C4-2B (cell line): ENCODE results near the gene NUP210.

Experiments
- H3K27ac ChIP-seq: fragments of 450-650 bp; 2 replicates; pipeline ENCODE4 v1.5.1; 2017
- ZFX ChIP-seq: fragments of 450-650 bp; IDR thresholded peaks from 2 replicates; pipeline ENCODE4 v1.6.1; 2017
- TF ChIP-seq, protein P1 (sequence below): fragments of 450-650 bp; conservative IDR thresholded peaks from 2 replicates; pipeline ENCODE4 v1.5.1; 2017; ENCODE audit warnings: mild to moderate bottlenecking

Gene NUP210

DNA sequence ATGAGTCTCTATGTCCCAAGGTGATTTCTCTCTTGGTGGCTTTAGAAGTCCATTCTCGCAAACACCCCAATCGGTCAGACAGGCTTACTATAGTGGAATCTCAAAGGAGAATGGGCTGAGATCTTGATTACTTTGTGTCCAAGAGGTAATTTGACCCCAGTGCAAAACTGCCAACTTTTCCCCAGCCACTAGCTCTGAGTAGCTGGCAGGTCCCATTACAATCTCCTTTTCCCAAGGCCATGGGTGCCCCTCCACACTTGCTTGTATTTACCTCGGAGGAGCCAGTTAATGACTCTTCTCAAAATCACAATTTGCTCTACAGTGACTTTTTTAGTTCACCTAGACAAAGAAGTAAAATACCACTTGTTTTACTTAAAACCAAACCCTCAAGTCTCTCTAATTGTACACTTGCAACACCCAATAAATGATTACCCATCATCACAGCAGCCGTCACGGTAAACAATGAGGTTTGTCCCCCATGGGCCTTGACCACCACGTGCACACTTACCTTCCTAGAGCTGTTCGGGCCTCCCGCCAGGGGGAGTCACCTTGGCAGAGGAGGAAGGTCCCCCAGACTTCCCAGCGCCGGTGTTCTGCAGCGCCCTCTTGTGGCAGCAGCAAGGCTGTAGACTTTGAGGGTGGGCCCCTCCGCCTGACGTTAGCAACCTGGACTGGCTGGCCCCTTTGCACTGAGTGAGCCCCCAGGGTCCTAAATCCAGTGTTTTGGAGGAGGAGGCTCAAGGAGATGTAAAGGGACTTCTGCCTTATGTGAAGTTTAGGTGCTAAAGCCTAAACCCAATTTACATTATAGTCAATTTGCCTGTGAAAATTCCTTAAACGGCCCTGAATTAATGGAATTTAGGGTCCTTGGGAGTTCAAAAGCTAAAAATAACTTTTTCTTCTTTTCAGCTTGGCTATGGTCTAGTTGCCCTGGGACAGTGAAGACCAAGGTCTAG is 41.3 kb upstream of the NUP210 start:
- no peak overlapping the region for H3K27ac ChIP-seq
- TF ChIP-seq ZFX = no peak
- TF ChIP-seq, protein P1, sequence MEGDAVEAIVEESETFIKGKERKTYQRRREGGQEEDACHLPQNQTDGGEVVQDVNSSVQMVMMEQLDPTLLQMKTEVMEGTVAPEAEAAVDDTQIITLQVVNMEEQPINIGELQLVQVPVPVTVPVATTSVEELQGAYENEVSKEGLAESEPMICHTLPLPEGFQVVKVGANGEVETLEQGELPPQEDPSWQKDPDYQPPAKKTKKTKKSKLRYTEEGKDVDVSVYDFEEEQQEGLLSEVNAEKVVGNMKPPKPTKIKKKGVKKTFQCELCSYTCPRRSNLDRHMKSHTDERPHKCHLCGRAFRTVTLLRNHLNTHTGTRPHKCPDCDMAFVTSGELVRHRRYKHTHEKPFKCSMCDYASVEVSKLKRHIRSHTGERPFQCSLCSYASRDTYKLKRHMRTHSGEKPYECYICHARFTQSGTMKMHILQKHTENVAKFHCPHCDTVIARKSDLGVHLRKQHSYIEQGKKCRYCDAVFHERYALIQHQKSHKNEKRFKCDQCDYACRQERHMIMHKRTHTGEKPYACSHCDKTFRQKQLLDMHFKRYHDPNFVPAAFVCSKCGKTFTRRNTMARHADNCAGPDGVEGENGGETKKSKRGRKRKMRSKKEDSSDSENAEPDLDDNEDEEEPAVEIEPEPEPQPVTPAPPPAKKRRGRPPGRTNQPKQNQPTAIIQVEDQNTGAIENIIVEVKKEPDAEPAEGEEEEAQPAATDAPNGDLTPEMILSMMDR = peak; percentile 82

DNA sequence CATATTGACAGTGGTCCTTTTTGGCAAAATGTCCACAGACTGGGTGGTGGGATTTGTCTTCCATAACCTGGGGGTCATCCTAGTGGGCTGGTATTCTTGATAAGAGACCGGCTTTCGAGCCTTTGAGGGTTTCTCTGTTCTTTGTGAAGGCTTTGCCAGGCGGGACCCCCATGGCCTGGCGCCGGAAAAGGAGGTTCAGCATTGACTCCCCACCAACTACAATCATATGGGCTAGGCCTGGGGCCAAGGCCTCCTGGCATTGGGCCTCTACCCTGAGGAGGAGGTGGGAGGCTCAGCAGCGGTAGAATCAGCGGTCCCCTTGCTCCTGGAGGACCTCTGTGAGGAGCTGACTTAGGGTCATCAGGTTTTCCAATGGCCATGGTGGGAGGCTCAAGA is 40.2 kb upstream of the NUP210 start:
- no peak overlapping the region for H3K27ac ChIP-seq
- TF ChIP-seq ZFX = no peak
- TF ChIP-seq, protein P1 = no peak

DNA sequence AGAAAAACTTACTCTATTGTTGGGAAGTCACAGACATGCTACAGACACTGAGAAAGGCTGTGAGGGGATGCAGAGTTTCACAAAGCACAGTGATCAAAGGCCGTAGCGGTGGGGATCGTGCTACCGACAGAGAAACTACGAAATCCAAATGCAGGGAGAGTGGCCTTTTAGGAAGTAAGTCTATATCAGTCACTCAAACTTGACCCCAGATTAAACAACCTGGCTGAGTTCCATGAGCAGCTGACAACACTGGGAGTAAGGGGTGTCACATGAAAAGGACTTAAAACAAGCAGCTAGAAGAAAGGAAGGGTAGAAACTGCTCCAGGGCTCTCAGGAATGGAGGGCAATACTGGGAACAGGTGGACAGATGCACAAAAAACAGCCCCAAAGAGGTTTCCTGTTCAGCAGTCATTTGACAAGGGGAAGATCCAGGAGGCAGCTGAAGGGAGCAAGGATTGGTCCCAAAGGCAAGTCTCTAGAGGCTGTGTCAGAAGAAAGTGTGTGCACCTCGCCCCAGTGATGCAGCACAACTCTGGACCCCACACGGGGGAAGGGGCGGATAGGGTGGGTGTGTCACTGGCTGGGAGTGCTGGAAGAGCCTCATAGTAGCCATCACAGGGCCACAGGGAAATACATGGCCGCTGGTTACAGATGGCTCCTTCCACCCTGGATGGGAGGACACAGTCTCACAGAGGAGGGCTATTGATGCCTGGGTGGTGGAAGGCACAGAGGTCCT is 39.7 kb upstream of the NUP210 start:
- no peak overlapping the region for H3K27ac ChIP-seq
- TF ChIP-seq, protein P1 = no peak
- no peak for TF ChIP-seq ZFX

DNA sequence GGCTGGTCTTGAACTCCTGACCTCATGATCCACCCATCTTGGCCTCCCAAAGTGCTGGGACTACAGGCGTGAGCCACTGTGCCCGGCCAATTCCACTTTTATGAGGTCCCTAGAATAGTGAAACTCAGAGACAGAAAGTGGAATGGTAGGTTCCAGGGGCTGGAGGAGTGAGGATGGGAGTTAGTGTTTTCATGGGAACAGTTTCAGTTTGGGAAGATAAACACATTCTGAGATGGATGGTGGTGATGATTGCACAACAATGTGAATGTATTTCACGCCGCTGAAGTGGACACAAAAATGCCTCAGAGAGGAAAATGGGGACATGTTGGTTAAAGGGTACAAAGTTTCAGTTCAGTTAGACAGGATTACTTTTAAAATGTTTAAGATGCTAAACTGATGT is 37.5 kb upstream of the NUP210 start:
- no peak overlapping the region for H3K27ac ChIP-seq
- TF ChIP-seq, protein P1 = no peak
- TF ChIP-seq ZFX = no peak

DNA sequence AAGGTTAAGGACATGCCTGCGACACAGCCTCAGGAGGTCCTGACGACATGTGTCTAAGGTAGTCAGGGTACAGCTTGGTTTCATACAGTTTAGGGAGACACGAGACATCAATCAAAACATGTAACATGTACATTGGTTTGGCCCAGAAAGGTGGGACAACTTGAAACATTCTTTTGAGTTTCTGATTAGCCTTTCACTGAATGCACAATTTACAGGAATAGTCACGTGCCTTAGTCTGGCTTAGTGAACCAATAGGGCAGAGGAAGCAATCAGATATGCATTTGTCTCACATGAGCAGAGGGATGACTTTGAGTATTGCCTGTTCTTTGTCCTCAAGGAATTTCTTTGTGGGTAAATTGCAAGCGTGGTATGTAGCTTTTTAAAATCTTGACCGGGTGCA is 35.5 kb upstream of the NUP210 start:
- no peak overlapping the region for H3K27ac ChIP-seq
- TF ChIP-seq, protein P1 = no peak
- TF ChIP-seq ZFX = no peak

DNA sequence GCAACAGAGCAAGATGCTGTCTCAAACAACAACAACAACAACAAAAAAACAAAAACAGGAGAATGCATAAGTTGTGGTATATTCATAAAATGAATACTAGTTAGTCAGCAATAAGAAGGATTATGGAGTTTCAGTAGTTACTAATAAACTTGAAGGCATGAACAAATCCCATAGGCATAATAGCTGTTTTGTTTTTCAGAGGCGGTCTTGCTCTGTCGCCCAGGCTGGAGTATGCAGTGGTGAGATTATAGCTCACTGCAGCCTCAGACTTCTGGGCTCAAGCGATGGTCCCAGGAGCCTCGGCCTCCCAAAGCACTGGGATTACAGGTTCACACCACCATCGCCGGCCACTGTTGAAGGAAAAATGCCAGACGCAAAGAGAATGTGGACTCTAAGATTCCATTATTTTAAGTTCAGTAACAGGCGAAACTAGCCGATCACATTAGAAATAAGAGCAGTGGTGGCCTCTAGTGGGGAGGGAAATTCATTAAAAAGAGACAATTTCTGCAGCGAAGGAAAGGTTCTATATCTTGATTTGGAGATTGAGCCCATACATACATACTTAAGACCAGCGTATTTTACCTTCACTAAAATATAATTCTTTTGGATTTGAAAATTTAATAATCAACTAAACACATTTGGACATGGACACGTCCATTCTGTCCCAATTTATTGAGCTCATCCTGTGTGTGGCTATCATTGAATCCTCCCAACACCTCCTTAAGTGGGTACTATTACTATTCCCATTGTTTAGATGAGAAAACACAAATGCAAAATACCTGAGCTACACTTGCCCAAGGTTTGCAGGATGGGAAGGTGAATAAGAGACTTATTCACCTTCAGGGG is 32.6 kb upstream of the NUP210 start:
- peak overlapping the region; percentile 56; the same call in 1 of the 2 replicates for H3K27ac ChIP-seq
- TF ChIP-seq ZFX = no peak
- TF ChIP-seq, protein P1 = peak; percentile 75
